Spleen (tissue), 13 donors: ENCODE measurements around the gene BEX5. TPM values are rescaled to one million over a fixed set of nuclear protein-coding genes. Genes with fewer than 3 reads are reported as not detected.

Source experiments
- DNase-seq: peaks from one replicate; pipeline ENCODE4 v3.0.0-alpha.2; 2020
- H3K27ac ChIP-seq, 8 donors: fragments of 200-600 bp; sonication (generic) in 7 of 8; 1 replicate in 4 of 8; 2 replicates in 4 of 8; pipeline versions ENCODE4 v1.5.0 to v1.8.0; 2016 to 2021; ENCODE audit warnings: inconsistent platforms in 4 of 8, mild to moderate bottlenecking in 4 of 8, moderate library complexity in 1 of 8
- H3K27me3 ChIP-seq, 7 donors: fragments of 200-600 bp; sonication (generic) in 6 of 7; replicated peaks in 1 of 7; 1 replicate in 4 of 7; 2 replicates in 3 of 7; pipeline versions ENCODE4 v1.5.0 to v1.8.0; 2016 to 2021; ENCODE audit warnings: inconsistent platforms in 3 of 7, mild to moderate bottlenecking in 1 of 7
- H3K36me3 ChIP-seq, 6 donors: fragments of 200-600 bp; sonication (generic) in 5 of 6; 1 replicate in 4 of 6; 2 replicates in 2 of 6; pipeline versions ENCODE4 v1.5.0 to v1.8.0; 2016 to 2021; ENCODE audit warnings: inconsistent platforms in 2 of 6
- H3K4me1 ChIP-seq, 6 donors: fragments of 200-600 bp; sonication (generic) in 5 of 6; 1 replicate in 3 of 6; 2 replicates in 3 of 6; pipeline versions ENCODE4 v1.5.0 to v1.8.0; 2016 to 2021; ENCODE audit warnings: inconsistent platforms in 3 of 6
- H3K4me3 ChIP-seq, 8 donors: fragments of 200-600 bp; sonication (generic) in 7 of 8; 1 replicate in 4 of 8; 2 replicates in 4 of 8; pipeline versions ENCODE4 v1.5.0 to v1.8.0; 2016 to 2021; ENCODE audit warnings: inconsistent platforms in 4 of 8, mild to moderate bottlenecking in 4 of 8, moderate library complexity in 2 of 8
- H3K9me3 ChIP-seq, 8 donors: fragments of 200-600 bp; sonication (generic) in 7 of 8; 1 replicate in 4 of 8; 2 replicates in 4 of 8; pipeline versions ENCODE4 v1.5.0 to v1.8.0; 2016 to 2021; ENCODE audit warnings: inconsistent platforms in 4 of 8
- POLR2A ChIP-seq, 3 donors: fragments of 450-650 bp; IDR thresholded peaks; one replicate each; pipeline ENCODE4 v1.5.1; 2017; ENCODE audit warnings: antibody characterized with exemption in 3 of 3, mild to moderate bottlenecking in 1 of 3
- POLR2AphosphoS5 ChIP-seq, 3 donors: sonication (generic); formaldehyde crosslinking; IDR thresholded peaks; one replicate each; pipeline ENCODE4 v1.5.1; 2017; ENCODE audit warnings: antibody characterized with exemption in 3 of 3
- WGBS, 5 donors: extraction: QIAGEN DNeasy Blood & Tissue Kit in 3 of 5; methylation state at CpG; one replicate each; pipeline versions ENCODE4 v1.1.5 to v1.1.7; 2013 to 2018; 5-methylcytosine and 5-hydroxymethylcytosine counted together
- intact Hi-C: fragments of 100-400 bp; cut with DNase I; formaldehyde crosslinking; loops from one replicate; pipeline ENCODE4 v1.15.0; 2023; ENCODE audit warnings: low total_unique reads
- long read RNA-seq, 2 donors: transcript quantifications; one replicate each; lab custom pipeline, GENCODE V29; 2026
- polyA plus RNA-seq, 3 donors: library from polyadenylated mRNA; stranded (reverse); fragments of 200-250 nt; gene quantifications; one replicate each; pipeline ENCODE4 v1.2.1, GENCODE V29; 2013
- total RNA-seq, 7 donors: library from RNA; depleted of rRNA in 3 of 7; stranded (reverse); fragments of >200 nt in 3 of 7; fragmentation: NEBNext Ultra II Directional in 4 of 7; extraction: Animal tissue kit (Norgen Biotek cat#: 25700) in 4 of 7; gene quantifications; one replicate each; pipeline versions ENCODE4 v1.1.0 to v1.2.1, GENCODE V29; 2016 to 2021
- TF ChIP-seq, protein P1 (sequence below), 11 experiments: fragments of 200-600 bp in 7 of 11; fragments of 450-650 bp in 4 of 11; sonication (generic) in 4 of 11; IDR thresholded peaks in 8 of 11; conservative IDR thresholded peaks in 3 of 11; 1 replicate in 7 of 11; 2 replicates in 4 of 11; pipeline versions ENCODE4 v1.4.0 to v1.8.0; 2016 to 2021; ENCODE audit warnings: antibody characterized with exemption in 11 of 11, inconsistent platforms in 4 of 11, mild to moderate bottlenecking in 1 of 11
- donor health status: healthy with polysubstance abuse.
- donor health status: DM: no; HTN: no; CAD: no; lungs with moderate emphysema.
- donor health status: DM: no; HTN: no; CAD: no.
- donor health status: Bipolar disorder and iron deficiency.
- donor health status: healthy.
- donor health status: DM: no; HTN: no; CAD: no.
- donor health status: DM: yes; HTN: yes; CAD: no.

The BEX5 gene
- total RNA-seq: 1 to 10 TPM; 1.8 to 5.1 (median 2.8) TPM
- polyA plus RNA-seq: 1 to 10 TPM; 2.1 to 4.8 (median 3.8) TPM
- long read RNA-seq, donor 1: 0 reads
- long read RNA-seq, donor 2, partial matches to known transcripts: 0 of 1 reads
- long read RNA-seq, donor 2, other reads (novel, unspliced or antisense): 0 of 1 reads

GRCh38 chrX:102155806-102156179 lies at the start of gene BEX5:
Gene BEX5 (minus strand): TSS chrX:102155977. CDS start chrX:102154265, 1,712 bp downstream.
- TF ChIP-seq POLR2A (IDR thresholded peaks at IDR 0.05) (peak in 1 of 3 donors; percentile 38), POLR2AphosphoS5 (IDR thresholded peaks at IDR 0.05) (peak; percentile 74 to 91 (median 82))
- TF ChIP-seq, protein P1, sequence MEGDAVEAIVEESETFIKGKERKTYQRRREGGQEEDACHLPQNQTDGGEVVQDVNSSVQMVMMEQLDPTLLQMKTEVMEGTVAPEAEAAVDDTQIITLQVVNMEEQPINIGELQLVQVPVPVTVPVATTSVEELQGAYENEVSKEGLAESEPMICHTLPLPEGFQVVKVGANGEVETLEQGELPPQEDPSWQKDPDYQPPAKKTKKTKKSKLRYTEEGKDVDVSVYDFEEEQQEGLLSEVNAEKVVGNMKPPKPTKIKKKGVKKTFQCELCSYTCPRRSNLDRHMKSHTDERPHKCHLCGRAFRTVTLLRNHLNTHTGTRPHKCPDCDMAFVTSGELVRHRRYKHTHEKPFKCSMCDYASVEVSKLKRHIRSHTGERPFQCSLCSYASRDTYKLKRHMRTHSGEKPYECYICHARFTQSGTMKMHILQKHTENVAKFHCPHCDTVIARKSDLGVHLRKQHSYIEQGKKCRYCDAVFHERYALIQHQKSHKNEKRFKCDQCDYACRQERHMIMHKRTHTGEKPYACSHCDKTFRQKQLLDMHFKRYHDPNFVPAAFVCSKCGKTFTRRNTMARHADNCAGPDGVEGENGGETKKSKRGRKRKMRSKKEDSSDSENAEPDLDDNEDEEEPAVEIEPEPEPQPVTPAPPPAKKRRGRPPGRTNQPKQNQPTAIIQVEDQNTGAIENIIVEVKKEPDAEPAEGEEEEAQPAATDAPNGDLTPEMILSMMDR (IDR thresholded peaks at IDR 0.05 in 8 of 11, conservative IDR thresholded peaks at IDR 0.05 in 3 of 11): no peak
- intact Hi-C loops: no loop called here
- 0 to 27% (median 4%) methylated on average over 5 to 15 of the region's 15 CpGs for WGBS, 5 donors
- Histone ChIP-seq H3K9me3 (no peaks in the 10 kb centered on the region), H3K4me3 (peak within 1 kb of the TSS; percentile 20 to 69 (median 37)), H3K27me3 (peaks cover 0 to 25% (median 0%) of the 10 kb centered on the region in 7 donors), H3K27ac (peak within 1 kb of the TSS in 7 of 8 donors; percentile 20 to 77 (median 54)), H3K36me3 (no peaks in the 10 kb centered on the region), H3K4me1 (no peaks in the 10 kb centered on the region)
- DNase-seq: peak; percentile 83

GRCh38 chrX:102185967-102186720 lies 30.4 kb upstream of the BEX5 start:
- H3K4me3 ChIP-seq: no peak overlapping the region
- TF ChIP-seq POLR2AphosphoS5 (IDR thresholded peaks at IDR 0.05) (no peak), POLR2A (IDR thresholded peaks at IDR 0.05) (no peak)
- TF ChIP-seq, protein P1 (IDR thresholded peaks at IDR 0.05 in 8 of 11, conservative IDR thresholded peaks at IDR 0.05 in 3 of 11): no peak
- WGBS, 5 donors: 62 to 87% (median 80%) methylated on average over 7 of the region's 7 CpGs
- no peaks in the 10 kb centered on the region for H3K27me3 ChIP-seq
- no peak for DNase-seq
- H3K4me1 ChIP-seq: no peaks in the 10 kb centered on the region
- intact Hi-C loops: no loop called here
- H3K27ac ChIP-seq: no peak overlapping the region
- peaks cover 0 to 18% (median 0%) of the 10 kb centered on the region in 8 donors for H3K9me3 ChIP-seq
- no peaks in the 10 kb centered on the region for H3K36me3 ChIP-seq

- no peaks in the 10 kb centered on the region for H3K4me1 ChIP-seq
- DNase-seq: peak; percentile 77
- no peaks in the 10 kb centered on the region for H3K36me3 ChIP-seq
- TF ChIP-seq POLR2A (IDR thresholded peaks at IDR 0.05): no peak
- TF ChIP-seq POLR2AphosphoS5 (IDR thresholded peaks at IDR 0.05): no peak
- TF ChIP-seq, protein P1 (IDR thresholded peaks at IDR 0.05 in 8 of 11, conservative IDR thresholded peaks at IDR 0.05 in 3 of 11): no peak
- WGBS, 5 donors: 2 to 41% (median 3%) methylated on average over 26 to 32 of the region's 32 CpGs
- peaks cover 0 to 23% (median 0%) of the 10 kb centered on the region in 7 donors for H3K27me3 ChIP-seq
- H3K4me3 ChIP-seq: peak overlapping the region; percentile 20 to 69 (median 37)
- intact Hi-C loops: no loop called here
- peak overlapping the region in 7 of 8 donors; percentile 20 to 77 (median 54) for H3K27ac ChIP-seq
- no peaks in the 10 kb centered on the region for H3K9me3 ChIP-seq
Measured at GRCh38 chrX:102154900-102155805, 624 bp downstream of the BEX5 start.
